GM19467 (cell line): ENCODE data around the gene ACD.

Experiments used
- ATAC-seq: cut with Tn5 transposase; IDR thresholded peaks from one replicate; pipeline ENCODE4 v1.9.1; 2021; ENCODE audit warnings: mild to moderate bottlenecking, moderate library complexity; ENCODE audit not compliant: unreplicated experiment

ACD gene

GRCh38 chr16:67648088-67648763 is 11.8 kb downstream of the ACD start:
- no peak for ATAC-seq

- ATAC-seq, result no peak
These were observed 12.4 kb downstream of the ACD start for GRCh38 chr16:67647681-67648080.

- ATAC-seq, result no peak
These were observed 12.9 kb downstream of the ACD start for GRCh38 chr16:67647111-67647651.

- ATAC-seq, result no peak
These were observed 14.5 kb downstream of the ACD start for GRCh38 chr16:67645397-67646121.

DNA sequence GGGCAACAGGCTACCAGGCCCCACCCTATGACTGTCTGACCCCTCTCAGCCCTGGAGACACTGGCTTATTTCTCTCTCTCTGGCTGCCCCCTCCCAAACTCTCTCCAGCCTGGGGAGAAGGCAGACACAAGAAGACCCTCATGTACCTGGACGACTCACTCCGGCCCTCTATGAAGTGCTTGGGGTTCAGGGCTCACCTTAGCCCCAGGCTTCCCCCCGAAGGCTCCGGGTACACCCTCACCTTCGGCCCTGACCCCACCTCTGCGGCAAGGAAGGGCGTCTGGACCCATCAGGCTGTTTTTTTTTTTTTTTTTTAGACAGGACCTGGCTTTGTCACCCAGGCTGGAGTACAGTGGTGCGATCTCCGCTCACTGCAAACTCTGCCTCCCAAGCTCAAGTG is 16.0 kb downstream of the ACD start:
- ATAC-seq, result no peak

DNA sequence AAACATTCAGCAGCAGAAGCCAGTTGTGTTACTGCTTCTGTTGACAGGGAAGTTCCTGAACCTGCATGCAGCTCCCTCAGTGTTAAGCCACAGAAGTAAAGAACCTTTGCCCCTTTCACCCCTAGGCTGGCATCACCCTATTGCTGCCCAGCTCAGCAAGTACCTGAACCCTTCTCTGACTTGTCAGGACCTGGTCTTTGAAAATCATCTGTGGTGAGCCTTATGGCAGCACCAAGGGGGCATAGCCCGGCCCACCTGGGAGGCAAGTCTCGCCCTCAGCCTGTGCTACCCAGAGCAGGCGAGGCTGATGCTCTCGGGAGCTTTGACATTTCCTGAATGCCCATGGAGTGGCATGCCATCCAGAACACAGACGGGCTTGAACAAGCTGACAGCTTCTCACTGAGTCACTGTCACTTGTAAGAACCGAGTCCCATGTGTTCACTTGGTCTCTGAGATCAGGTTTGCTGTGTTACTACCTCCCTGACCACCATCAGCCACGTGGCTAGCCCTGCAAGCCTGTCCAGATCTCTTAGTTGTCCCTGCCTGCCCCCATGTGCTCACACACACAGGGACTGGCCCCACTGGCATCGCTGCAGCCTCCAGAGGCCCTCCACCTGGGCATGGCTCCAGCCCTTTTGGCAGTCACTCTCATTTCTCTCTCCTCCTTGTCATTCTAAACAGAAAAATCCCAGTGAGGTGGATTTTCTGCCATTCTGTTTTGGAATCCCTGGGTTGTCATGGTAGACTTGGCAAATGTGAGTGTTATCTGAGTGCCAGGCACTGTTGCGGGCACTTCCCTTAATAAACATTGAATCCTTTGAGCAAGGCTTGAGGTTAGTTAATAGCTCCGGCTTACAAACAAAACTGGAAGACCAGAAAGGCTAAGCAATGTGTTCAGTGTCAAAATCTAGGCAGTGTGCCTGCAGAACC is 18.0 kb downstream of the ACD start:
- no peak for ATAC-seq

GRCh38 chr16:67637625-67638024 is 22.4 kb downstream of the ACD start:
- no peak for ATAC-seq

DNA sequence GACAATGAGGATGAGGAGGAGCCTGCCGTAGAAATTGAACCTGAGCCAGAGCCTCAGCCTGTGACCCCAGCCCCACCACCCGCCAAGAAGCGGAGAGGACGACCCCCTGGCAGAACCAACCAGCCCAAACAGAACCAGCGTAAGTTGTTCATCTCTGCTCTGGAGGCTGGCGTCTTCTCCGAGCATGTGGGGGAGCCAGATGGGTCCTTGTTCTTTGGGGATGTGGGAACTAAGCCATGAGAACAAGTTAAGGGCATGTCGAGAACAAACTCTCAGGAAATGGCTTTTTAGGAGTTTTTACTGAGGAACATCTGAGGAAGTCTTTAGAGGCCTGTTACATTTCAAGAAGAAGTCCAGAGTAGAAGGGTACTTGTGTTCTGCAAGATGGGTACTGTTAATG is 23.3 kb downstream of the ACD start:
- no peak for ATAC-seq

DNA sequence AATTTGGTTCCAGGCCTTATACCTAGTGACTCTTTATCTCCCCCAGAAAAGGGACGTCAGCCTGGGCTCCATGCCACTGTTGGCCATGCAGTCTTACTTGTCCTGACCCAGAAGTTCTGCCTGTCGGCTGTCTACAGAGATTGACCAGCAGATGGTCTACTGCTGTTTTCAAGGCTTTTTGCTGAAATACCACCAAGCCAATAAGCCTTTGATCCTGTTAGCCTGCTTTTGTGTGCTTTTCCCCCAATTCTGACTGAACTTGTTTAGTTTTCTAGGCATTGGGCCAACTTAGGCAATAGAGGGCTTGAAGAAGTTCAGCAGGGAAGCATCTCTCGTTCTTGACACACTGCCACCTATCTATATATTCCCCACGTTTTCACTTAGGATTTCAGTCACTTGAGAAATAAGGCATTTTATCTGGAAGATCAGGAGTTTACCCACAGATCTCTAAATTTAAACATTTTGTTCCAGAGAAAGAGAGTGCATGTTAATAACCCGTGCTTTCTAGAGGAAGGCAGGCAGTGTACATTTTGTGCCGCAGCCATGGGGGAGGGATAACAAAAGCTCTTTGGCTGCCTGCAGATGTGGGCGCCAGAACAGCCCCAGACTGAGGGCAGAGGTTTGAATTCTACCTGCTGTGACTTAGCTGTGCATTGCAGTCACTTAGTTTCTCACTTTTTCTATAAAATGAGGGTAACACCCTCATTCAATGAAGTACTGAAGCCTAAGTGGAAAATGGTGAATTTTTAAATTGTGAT is 27.5 kb downstream of the ACD start:
- ATAC-seq, result no peak

DNA sequence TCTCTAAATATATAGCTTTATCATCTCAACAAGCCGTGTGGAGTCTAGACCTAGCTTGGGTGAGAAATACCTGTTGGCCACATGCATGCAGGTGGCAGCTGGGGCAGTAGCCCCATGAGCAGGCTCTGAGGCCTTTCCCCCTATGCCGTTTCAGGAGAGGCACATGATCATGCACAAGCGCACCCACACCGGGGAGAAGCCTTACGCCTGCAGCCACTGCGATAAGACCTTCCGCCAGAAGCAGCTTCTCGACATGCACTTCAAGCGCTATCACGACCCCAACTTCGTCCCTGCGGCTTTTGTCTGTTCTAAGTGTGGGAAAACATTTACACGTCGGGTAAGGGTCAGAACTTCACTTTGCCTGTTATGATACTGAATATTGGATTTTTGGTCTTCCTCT is 31.8 kb downstream of the ACD start:
- ATAC-seq, result no peak

GRCh38 chr16:67613808-67614207 is 46.3 kb downstream of the ACD start:
- no peak for ATAC-seq

DNA sequence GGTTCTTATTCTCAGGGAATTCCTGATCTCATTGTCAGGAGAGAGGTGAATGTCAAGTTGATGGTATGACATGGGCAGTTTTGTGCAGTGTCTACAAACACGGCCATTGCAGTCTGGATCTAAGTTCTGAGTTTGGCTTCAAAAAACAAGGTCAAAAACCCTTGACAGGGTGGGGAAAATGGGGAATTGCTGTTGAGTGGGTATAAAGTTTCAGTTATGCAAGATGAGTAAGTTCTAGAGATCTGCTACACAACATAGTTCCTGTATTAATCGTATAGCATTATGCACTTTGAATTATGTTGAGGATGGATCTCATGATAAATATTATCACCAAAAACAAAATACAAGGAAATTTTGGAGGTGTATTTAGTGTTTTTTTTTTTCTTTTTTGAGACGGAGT is 51.7 kb downstream of the ACD start:
- no peak for ATAC-seq
